Brain pericyte (primary cell): Measurements from ENCODE around the gene ISYNA1.

ENCODE experiments used
- DNase-seq: peaks from one replicate; pipeline ENCODE4 v3.0.0-alpha.2; 2012; ENCODE audit warnings: low read depth, low spot score

ISYNA1 gene

GRCh38 chr19:18467978-18468377 lies 30.0 kb upstream of the ISYNA1 start:
- DNase-seq: no peak

GRCh38 chr19:18466354-18466753 lies 28.4 kb upstream of the ISYNA1 start:
- DNase-seq: no peak

GRCh38 chr19:18465964-18466339 lies 28.0 kb upstream of the ISYNA1 start:
- no peak for DNase-seq

- DNase-seq: no peak
Observed at GRCh38 chr19:18465214-18465963, 27.5 kb upstream of the ISYNA1 start.

- peak; percentile 84 for DNase-seq
Observed at GRCh38 chr19:18464646-18465045, 26.7 kb upstream of the ISYNA1 start.

- DNase-seq: no peak
Observed at GRCh38 chr19:18461471-18461870, 23.5 kb upstream of the ISYNA1 start.

GRCh38 chr19:18460900-18461299 lies 23.0 kb upstream of the ISYNA1 start:
- DNase-seq: no peak

GRCh38 chr19:18457483-18458331 lies 19.8 kb upstream of the ISYNA1 start:
- no peak for DNase-seq

GRCh38 chr19:18456974-18457373 lies 19.0 kb upstream of the ISYNA1 start:
- DNase-seq: no peak

- no peak for DNase-seq
Observed at GRCh38 chr19:18456279-18456678, 18.3 kb upstream of the ISYNA1 start.

- DNase-seq: no peak
Observed at GRCh38 chr19:18453269-18454024, 15.5 kb upstream of the ISYNA1 start.

- no peak for DNase-seq
Observed at GRCh38 chr19:18452386-18452785, 14.5 kb upstream of the ISYNA1 start.

- DNase-seq: no peak
Observed at GRCh38 chr19:18450931-18451836, 13.3 kb upstream of the ISYNA1 start.

GRCh38 chr19:18450021-18450930 lies 12.3 kb upstream of the ISYNA1 start:
- DNase-seq: no peak

GRCh38 chr19:18449552-18449951 lies 11.6 kb upstream of the ISYNA1 start:
- DNase-seq: no peak

GRCh38 chr19:18446811-18447359 lies 9.0 kb upstream of the ISYNA1 start:
- DNase-seq: no peak

GRCh38 chr19:18446145-18446810 lies 8.3 kb upstream of the ISYNA1 start:
- DNase-seq: no peak

- no peak for DNase-seq
Observed at GRCh38 chr19:18445262-18445948, 7.5 kb upstream of the ISYNA1 start.

GRCh38 chr19:18444513-18444912 lies 6.6 kb upstream of the ISYNA1 start:
- no peak for DNase-seq
